Stimulated activated CD4-positive, alpha-beta T cell treated with anti-CD3 and anti-CD28 coated beads, Interleukin-15, amount 100 ng/mL, for 24 hours (primary cell): ENCODE results near the gene CLUH.
"Not testable (repeated sequence)": the region's sequence is repeated elsewhere in the genome, so short reads cannot be mapped to it uniquely, and the experiment has no call there.

Experiments used
- DNase-seq: peaks from one replicate; pipeline ENCODE4 v3.0.0-alpha.2; 2020

The CLUH gene

GRCh38 chr17:2701161-2701995 lies 10.2 kb downstream of the CLUH start:
- no peak for DNase-seq

GRCh38 chr17:2700491-2701141 lies 10.9 kb downstream of the CLUH start:
- DNase-seq: no peak

GRCh38 chr17:2700030-2700490 lies 11.5 kb downstream of the CLUH start:
- no peak for DNase-seq

GRCh38 chr17:2699216-2699805 lies 12.3 kb downstream of the CLUH start:
- DNase-seq: not testable (repeated sequence)

GRCh38 chr17:2697611-2698162 lies 13.9 kb downstream of the CLUH start:
- no peak for DNase-seq

GRCh38 chr17:2695961-2696760 lies 15.4 kb downstream of the CLUH start:
- no peak for DNase-seq

GRCh38 chr17:2695243-2695960 lies 16.2 kb downstream of the CLUH start:
- no peak for DNase-seq

- DNase-seq: no peak
Measured at GRCh38 chr17:2694381-2695242, 17.0 kb downstream of the CLUH start.

- DNase-seq: no peak
Measured at GRCh38 chr17:2693561-2694380, 17.8 kb downstream of the CLUH start.

- no peak for DNase-seq
Measured at GRCh38 chr17:2692781-2693135, 18.8 kb downstream of the CLUH start.

- DNase-seq: no peak
Measured at GRCh38 chr17:2691965-2692780, 19.4 kb downstream of the CLUH start.

GRCh38 chr17:2691069-2691871 lies 20.3 kb downstream of the CLUH start:
- no peak for DNase-seq

GRCh38 chr17:2690165-2691068 lies 21.1 kb downstream of the CLUH start:
- DNase-seq: no peak

- DNase-seq: no peak
Measured at GRCh38 chr17:2689411-2690164, 22.0 kb downstream of the CLUH start.

- DNase-seq: no peak
Measured at GRCh38 chr17:2688351-2689342, 22.9 kb downstream of the CLUH start.
